Measurements from ENCODE around the gene DNAJC30.

DNA sequence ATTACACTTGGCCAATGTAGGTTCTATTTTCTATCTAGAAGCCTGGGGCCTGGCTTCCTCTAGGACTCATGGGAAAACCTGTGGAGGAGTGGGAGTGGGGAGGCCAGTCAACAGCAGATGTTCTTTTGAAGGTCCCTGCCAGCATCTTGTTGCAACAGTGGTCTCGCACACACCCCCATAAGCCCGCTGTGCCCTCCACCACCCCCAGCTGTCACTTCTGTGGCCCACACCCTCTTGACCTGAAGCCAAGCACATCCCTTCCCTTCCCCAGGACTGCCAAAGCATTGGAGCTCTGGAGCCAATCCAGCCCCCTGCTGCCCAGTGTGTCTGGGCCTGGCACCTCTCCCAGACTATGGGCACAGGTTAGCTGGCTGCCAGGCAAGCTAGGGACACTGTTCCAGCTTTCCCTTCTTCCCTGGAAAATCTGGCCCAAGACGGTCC is 38.1 kb upstream of the DNAJC30 start:
- TF ChIP-seq, protein P1, sequence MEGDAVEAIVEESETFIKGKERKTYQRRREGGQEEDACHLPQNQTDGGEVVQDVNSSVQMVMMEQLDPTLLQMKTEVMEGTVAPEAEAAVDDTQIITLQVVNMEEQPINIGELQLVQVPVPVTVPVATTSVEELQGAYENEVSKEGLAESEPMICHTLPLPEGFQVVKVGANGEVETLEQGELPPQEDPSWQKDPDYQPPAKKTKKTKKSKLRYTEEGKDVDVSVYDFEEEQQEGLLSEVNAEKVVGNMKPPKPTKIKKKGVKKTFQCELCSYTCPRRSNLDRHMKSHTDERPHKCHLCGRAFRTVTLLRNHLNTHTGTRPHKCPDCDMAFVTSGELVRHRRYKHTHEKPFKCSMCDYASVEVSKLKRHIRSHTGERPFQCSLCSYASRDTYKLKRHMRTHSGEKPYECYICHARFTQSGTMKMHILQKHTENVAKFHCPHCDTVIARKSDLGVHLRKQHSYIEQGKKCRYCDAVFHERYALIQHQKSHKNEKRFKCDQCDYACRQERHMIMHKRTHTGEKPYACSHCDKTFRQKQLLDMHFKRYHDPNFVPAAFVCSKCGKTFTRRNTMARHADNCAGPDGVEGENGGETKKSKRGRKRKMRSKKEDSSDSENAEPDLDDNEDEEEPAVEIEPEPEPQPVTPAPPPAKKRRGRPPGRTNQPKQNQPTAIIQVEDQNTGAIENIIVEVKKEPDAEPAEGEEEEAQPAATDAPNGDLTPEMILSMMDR (IDR thresholded peaks at IDR 0.05): no peak
- TF ChIP-seq POLR2AphosphoS5 (IDR thresholded peaks at IDR 0.05): peak; percentile 59
- no peak for TF ChIP-seq POLR2A (IDR thresholded peaks at IDR 0.05)
- TF ChIP-seq EP300 (IDR thresholded peaks at IDR 0.05): no peak
